Smooth muscle cell (in vitro differentiated cells): ENCODE results near the gene DBH. TPM values are rescaled to one million over a fixed set of nuclear protein-coding genes. Genes with fewer than 3 reads are reported as not detected.

Source experiments
- DNase-seq: peaks from one replicate; lab custom pipeline; 2025; ENCODE audit not compliant: unreplicated experiment; lab: John Stamatoyannopoulos, UW
- H2AFZ ChIP-seq: fragments of 200-600 bp; sonication (generic); 2 replicates; pipeline ENCODE4 v1.6.0; 2016; ENCODE audit warnings: antibody characterized with exemption, low read depth, mild to moderate bottlenecking
- H3F3A ChIP-seq: fragments of 200-600 bp; sonication (generic); 2 replicates; pipeline ENCODE4 v1.6.0; 2017; ENCODE audit warnings: antibody characterized with exemption, low read depth
- H3K27ac ChIP-seq: fragments of 200-600 bp; sonication (generic); 2 replicates; pipeline ENCODE4 v1.5.1; 2016; ENCODE audit warnings: low read depth, mild to moderate bottlenecking
- H3K27me3 ChIP-seq: fragments of 200-600 bp; sonication (generic); 2 replicates; pipeline ENCODE4 v1.6.1; 2016; ENCODE audit warnings: low read depth, mild to moderate bottlenecking
- H3K36me3 ChIP-seq: fragments of 200-600 bp; sonication (generic); 2 replicates; pipeline ENCODE4 v1.5.1; 2016; ENCODE audit warnings: low read depth
- H3K4me1 ChIP-seq: fragments of 200-600 bp; sonication (generic); 2 replicates; pipeline ENCODE4 v1.5.1; 2016; ENCODE audit warnings: low read depth
- H3K4me2 ChIP-seq: fragments of 200-600 bp; sonication (generic); 2 replicates; pipeline ENCODE4 v1.6.0; 2016; ENCODE audit warnings: mild to moderate bottlenecking
- H3K4me3 ChIP-seq: fragments of 200-600 bp; sonication (generic); 2 replicates; pipeline ENCODE4 v1.5.1; 2016; ENCODE audit warnings: mild to moderate bottlenecking
- H3K79me2 ChIP-seq: fragments of 200-600 bp; sonication (generic); 2 replicates; pipeline ENCODE4 v1.6.0; 2016; ENCODE audit warnings: low read depth, mild to moderate bottlenecking
- H3K9ac ChIP-seq: fragments of 200-600 bp; sonication (generic); 2 replicates; pipeline ENCODE4 v1.6.0; 2016; ENCODE audit warnings: low read depth
- H3K9me3 ChIP-seq: fragments of 200-600 bp; sonication (generic); replicated peaks from 2 replicates; pipeline ENCODE4 v1.5.1; 2016; ENCODE audit warnings: low read depth
- H4K20me1 ChIP-seq: fragments of 200-600 bp; sonication (generic); 2 replicates; pipeline ENCODE4 v1.6.0; 2016; ENCODE audit warnings: low read depth
- WGBS: methylation state at CpG from one replicate; pipeline ENCODE4 v1.1.7; 2016; ENCODE audit warnings: low lambda C conversion rate; 5-methylcytosine and 5-hydroxymethylcytosine counted together
- polyA plus RNA-seq: library from polyadenylated mRNA; unstranded; fragments of >200 nt; fragmentation: Nextera tagmentation; extraction: Ambion mirVana; gene quantifications from 2 replicates; pipeline ENCODE4 v1.2.1, GENCODE V29; 2016
- total RNA-seq: library from RNA; depleted of rRNA; stranded (reverse); fragments of >200 nt; gene quantifications from 2 replicates; pipeline ENCODE4 v1.2.3, GENCODE V29; 2014
- TF ChIP-seq, protein P1 (sequence below): fragments of 200-600 bp; sonication (generic); IDR thresholded peaks from 2 replicates; pipeline ENCODE4 v1.5.1; 2017; ENCODE audit warnings: borderline replicate concordance, mild to moderate bottlenecking, antibody characterized with exemption; ENCODE audit not compliant: insufficient read depth, poor library complexity, severe bottlenecking

The DBH gene
- total and polyA plus RNA-seq, 2 experiments from 2014 or later: 0.22 TPM; not detected in 1

DNA sequence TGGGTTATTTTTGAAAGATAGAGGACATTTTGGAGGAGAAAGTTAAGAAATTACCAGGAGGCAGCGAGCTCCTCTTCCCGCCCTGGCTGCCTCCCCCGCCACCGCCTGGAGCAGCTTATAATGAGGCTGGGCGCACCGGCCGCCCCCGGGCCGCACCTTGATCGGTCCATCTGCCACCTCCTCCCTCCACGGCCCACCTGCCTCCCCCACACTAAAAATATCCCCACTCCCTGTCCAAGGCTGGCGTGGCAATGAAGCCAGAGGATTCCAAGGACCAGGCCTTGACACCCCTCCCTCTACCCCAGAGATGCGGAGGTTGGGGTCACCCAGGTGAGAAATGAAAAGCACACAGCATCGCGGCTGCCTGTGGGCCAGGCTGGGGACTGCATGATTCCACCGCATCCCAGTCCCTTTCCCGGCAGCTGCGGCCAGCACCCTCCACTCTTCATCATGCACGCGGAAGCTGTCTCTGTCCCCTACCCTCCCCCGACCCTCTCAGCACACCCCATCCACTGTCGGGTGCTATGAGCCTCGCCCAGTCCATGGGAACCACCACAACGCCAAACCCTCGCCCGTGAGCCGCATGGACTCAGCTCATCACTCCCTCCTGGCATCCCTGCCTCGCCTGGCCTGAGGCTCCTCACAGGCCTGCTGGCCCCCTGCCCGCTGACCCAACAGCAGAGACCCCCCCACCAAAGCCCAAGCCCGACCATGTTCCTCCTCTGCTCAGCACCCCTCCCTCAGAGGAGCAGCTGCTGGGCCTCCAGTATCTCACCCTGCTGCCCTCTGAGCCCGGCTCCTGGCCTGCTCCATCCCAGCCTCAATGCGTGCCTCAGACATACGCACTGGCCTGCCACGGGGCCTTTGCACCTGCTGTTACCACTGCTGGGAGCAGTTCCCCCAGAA, 51.9 kb downstream of the DBH start:
- Histone ChIP-seq H3K9ac (no peak overlapping the region), H3F3A (peaks cover 3% of the 10 kb centered on the region), H3K79me2 (no peaks in the 10 kb centered on the region), H3K27ac (no peak overlapping the region), H3K4me3 (no peak overlapping the region), H3K4me2 (no peak overlapping the region), H3K36me3 (no peaks in the 10 kb centered on the region), H4K20me1 (no peaks in the 10 kb centered on the region), H3K4me1 (peaks cover 12% of the 10 kb centered on the region), H3K9me3 (no peaks in the 10 kb centered on the region), H2AFZ (no peak overlapping the region), H3K27me3 (no peaks in the 10 kb centered on the region)
- WGBS: 95% methylated on average over 32 of the region's 34 CpGs
- no peak for DNase-seq
- TF ChIP-seq, protein P1, sequence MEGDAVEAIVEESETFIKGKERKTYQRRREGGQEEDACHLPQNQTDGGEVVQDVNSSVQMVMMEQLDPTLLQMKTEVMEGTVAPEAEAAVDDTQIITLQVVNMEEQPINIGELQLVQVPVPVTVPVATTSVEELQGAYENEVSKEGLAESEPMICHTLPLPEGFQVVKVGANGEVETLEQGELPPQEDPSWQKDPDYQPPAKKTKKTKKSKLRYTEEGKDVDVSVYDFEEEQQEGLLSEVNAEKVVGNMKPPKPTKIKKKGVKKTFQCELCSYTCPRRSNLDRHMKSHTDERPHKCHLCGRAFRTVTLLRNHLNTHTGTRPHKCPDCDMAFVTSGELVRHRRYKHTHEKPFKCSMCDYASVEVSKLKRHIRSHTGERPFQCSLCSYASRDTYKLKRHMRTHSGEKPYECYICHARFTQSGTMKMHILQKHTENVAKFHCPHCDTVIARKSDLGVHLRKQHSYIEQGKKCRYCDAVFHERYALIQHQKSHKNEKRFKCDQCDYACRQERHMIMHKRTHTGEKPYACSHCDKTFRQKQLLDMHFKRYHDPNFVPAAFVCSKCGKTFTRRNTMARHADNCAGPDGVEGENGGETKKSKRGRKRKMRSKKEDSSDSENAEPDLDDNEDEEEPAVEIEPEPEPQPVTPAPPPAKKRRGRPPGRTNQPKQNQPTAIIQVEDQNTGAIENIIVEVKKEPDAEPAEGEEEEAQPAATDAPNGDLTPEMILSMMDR: no peak

DNA sequence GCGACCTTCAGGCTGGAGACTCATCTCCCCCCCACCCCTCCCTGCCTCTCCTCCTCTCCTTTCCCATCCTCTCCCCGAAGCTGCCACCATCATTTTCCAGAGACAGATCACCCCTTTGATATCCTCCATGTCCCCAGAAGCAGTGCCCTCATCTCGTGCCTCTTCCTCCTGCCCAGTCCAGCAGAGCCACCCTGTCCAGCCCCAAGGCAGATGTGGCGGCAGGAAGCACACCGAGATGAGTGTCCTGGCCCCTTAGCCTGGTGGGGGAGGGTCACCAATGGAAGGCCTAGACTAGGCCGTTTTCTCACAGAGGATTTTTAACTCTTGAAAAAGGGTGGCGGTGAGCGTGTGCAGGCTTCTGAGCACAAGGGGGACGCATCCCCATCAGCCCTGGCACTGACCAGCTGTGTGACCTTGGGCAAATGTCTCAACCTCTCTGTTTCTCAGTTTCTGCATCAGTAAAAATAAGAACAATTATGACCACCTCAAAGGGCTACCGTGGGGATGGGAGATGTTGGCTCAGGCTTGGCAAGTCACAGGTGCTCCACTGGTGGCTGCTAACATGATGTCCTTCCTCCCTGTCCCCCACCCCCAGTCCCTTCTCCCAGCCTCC, 53.1 kb downstream of the DBH start:
- no peak overlapping the region for H3K27ac ChIP-seq
- WGBS: 72% methylated on average over 9 of the region's 10 CpGs
- DNase-seq: no peak

DNA sequence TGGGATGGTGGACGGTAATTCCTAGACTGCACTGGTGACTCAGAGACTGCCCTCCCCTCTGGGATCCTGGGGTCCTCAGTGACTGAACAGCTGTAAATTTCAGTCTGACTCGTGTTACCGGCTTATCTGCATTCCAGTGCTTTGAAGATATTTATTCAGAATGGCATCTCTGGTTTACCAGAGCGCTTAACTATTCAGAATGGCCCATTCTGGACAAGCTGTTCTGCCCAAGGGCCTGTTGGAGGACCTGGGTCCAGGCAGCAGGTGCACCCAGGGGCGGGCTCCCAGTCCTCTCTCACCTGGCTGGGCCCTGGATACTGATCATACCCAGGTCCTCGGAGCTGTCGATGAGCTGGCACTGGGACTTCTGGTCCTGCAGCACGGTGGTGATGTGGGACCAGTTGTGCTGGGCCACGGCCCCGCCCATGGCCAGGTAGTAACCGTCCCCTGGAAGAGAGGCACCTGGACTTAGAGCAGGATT, 54.0 kb downstream of the DBH start:
- 45% methylated on average over 11 of the region's 11 CpGs for WGBS

More for the DNA sequence above, 53.1 kb downstream of the DBH start:
- no peaks in the 10 kb centered on the region for H3K36me3 ChIP-seq
- H3K4me1 ChIP-seq: peaks cover 12% of the 10 kb centered on the region
- no peak overlapping the region for H2AFZ ChIP-seq
- no peaks in the 10 kb centered on the region for H4K20me1 ChIP-seq
- no peaks in the 10 kb centered on the region for H3K27me3 ChIP-seq
- no peak overlapping the region for H3K9ac ChIP-seq
- no peak overlapping the region for H3K4me3 ChIP-seq
- no peak overlapping the region for H3K4me2 ChIP-seq
- no peaks in the 10 kb centered on the region for H3K9me3 ChIP-seq
- H3K79me2 ChIP-seq: no peaks in the 10 kb centered on the region
- H3F3A ChIP-seq: no peaks in the 10 kb centered on the region
- TF ChIP-seq, protein P1: no peak

More for the DNA sequence above, 54.0 kb downstream of the DBH start:
- no peaks in the 10 kb centered on the region for H3F3A ChIP-seq
- H3K4me1 ChIP-seq: peaks cover 12% of the 10 kb centered on the region
- H3K36me3 ChIP-seq: no peaks in the 10 kb centered on the region
- H3K4me2 ChIP-seq: peak overlapping the region; percentile 77
- TF ChIP-seq, protein P1: no peak
- no peaks in the 10 kb centered on the region for H3K9me3 ChIP-seq
- H4K20me1 ChIP-seq: no peaks in the 10 kb centered on the region
- no peak overlapping the region for H3K9ac ChIP-seq
- no peak overlapping the region for H2AFZ ChIP-seq
- DNase-seq: no peak
- H3K27me3 ChIP-seq: no peaks in the 10 kb centered on the region
- H3K4me3 ChIP-seq: no peak overlapping the region
- H3K79me2 ChIP-seq: no peaks in the 10 kb centered on the region
- no peak overlapping the region for H3K27ac ChIP-seq
